ENCODE data around the gene ARHGAP9.

ARHGAP9 gene

GRCh38 chr12:57490126-57490525 lies 10.5 kb upstream of the ARHGAP9 start:
- no peak for DNase-seq

- DNase-seq, result no peak
Observed at GRCh38 chr12:57489157-57489641, 9.5 kb upstream of the ARHGAP9 start.

GRCh38 chr12:57488402-57489156 lies 8.9 kb upstream of the ARHGAP9 start:
- DNase-seq, result no peak

- DNase-seq, result peak; percentile 92
Observed at GRCh38 chr12:57487597-57488401, 8.1 kb upstream of the ARHGAP9 start, which contains the start of gene MARS1. MARS1 (plus strand) TSS chr12:57488068; CDS start chr12:57488091, 23 bp downstream.

- no peak for DNase-seq
Observed at GRCh38 chr12:57487055-57487596, 7.5 kb upstream of the ARHGAP9 start.

- no peak for DNase-seq
Observed at GRCh38 chr12:57485695-57486094, 6.0 kb upstream of the ARHGAP9 start.

- DNase-seq, result no peak
Observed at GRCh38 chr12:57483466-57483865, 3.8 kb upstream of the ARHGAP9 start.

- no peak for DNase-seq
Observed at GRCh38 chr12:57481671-57482070, 2.0 kb upstream of the ARHGAP9 start.

GRCh38 chr12:57479043-57479375 lies 657 bp downstream of the ARHGAP9 start:
- no peak for DNase-seq

GRCh38 chr12:57477710-57478681 lies 1.7 kb downstream of the ARHGAP9 start:
- peak; percentile 55 for DNase-seq

GRCh38 chr12:57476993-57477709 lies 2.5 kb downstream of the ARHGAP9 start:
- no peak for DNase-seq

GRCh38 chr12:57476162-57476992 lies 3.3 kb downstream of the ARHGAP9 start:
- peak; percentile 86 for DNase-seq

- no peak for DNase-seq
Observed at GRCh38 chr12:57475271-57476161, 4.2 kb downstream of the ARHGAP9 start.

- DNase-seq, result no peak
Observed at GRCh38 chr12:57474862-57475261, 4.8 kb downstream of the ARHGAP9 start.

- DNase-seq, result no peak
Observed at GRCh38 chr12:57474430-57474829, 5.2 kb downstream of the ARHGAP9 start.

GRCh38 chr12:57473886-57474285 lies 5.8 kb downstream of the ARHGAP9 start:
- no peak for DNase-seq

GRCh38 chr12:57473392-57473791 lies 6.3 kb downstream of the ARHGAP9 start:
- DNase-seq, result no peak

GRCh38 chr12:57472391-57472790 lies 7.3 kb downstream of the ARHGAP9 start:
- DNase-seq, result no peak

- no peak for DNase-seq
Observed at GRCh38 chr12:57471661-57472060, 8.0 kb downstream of the ARHGAP9 start.
